A549 (cell line): ENCODE results near the gene ZBTB38. TPM values are rescaled to one million over a fixed set of nuclear protein-coding genes. Genes with fewer than 3 reads are reported as not detected.

Experiments used
- ATAC-seq, 2 experiments: fragments of 200-7000 bp in 1 of 2; fragments of >200 bp in 1 of 2; cut with Nextera tagmentation in 1 of 2; cut with Tn5 transposase in 1 of 2; 3 replicates each; pipeline versions ENCODE4 v1.8.0 to v1.9.1; 2018 to 2020; ENCODE audit warnings: mild to moderate bottlenecking in 1 of 2, moderate library complexity in 1 of 2
- CTCF ChIA-PET: fragments of 300-600 bp; sonication (Branson Sonifier 250); formaldehyde crosslinking; extraction: SDS; loops from one replicate; lab custom pipeline; 2021; ENCODE audit warnings: antibody characterized with exemption, inconsistent platforms; lab: Yijun Ruan, JAX
- POLR2A ChIA-PET: fragments of 350-600 bp; formaldehyde crosslinking; extraction: SDS; loops from one replicate; lab custom pipeline; 2021; ENCODE audit warnings: antibody characterized with exemption, inconsistent platforms; lab: Yijun Ruan, JAX
- DNase-seq, 2 experiments: peaks; one replicate each; pipeline versions ENCODE4 v3.0.0 to v3.0.0-alpha.2; 2011 to 2016; ENCODE audit warnings: low read depth in 1 of 2, low spot score in 1 of 2
- FAIRE-seq: peaks from 2 replicates; lab custom pipeline; 2011; peaks lifted over from hg19 to GRCh38; lab: Jason Lieb, UNC
- H3K27ac ChIP-seq, 2 experiments: fragments of >200 bp; sonication (Bioruptor Twin); formaldehyde crosslinking; 3 replicates each; pipeline ENCODE4 v1.5.1; 2016 to 2017
- H3K4me1 ChIP-seq: fragments of >200 bp; sonication (Bioruptor Twin); formaldehyde crosslinking; 3 replicates; pipeline ENCODE4 v1.6.1; 2016
- H3K4me2 ChIP-seq: fragments of >200 bp; sonication (Bioruptor Twin); formaldehyde crosslinking; 3 replicates; pipeline ENCODE4 v1.6.1; 2016
- H3K4me3 ChIP-seq: fragments of >200 bp; sonication (Bioruptor Twin); formaldehyde crosslinking; 3 replicates; pipeline ENCODE4 v1.5.1; 2016
- H3K9me3 ChIP-seq: fragments of >200 bp; sonication (Bioruptor Twin); formaldehyde crosslinking; 3 replicates; pipeline ENCODE4 v1.6.1; 2016
- BHLHE40 ChIP-seq: IDR thresholded peaks from 2 replicates; pipeline ENCODE4 v1.6.1; 2012; ENCODE audit warnings: low read depth, low read length, inconsistent platforms
- CBX2 ChIP-seq: fragments of 200-600 bp; sonication (generic); IDR thresholded peaks from 2 replicates; pipeline ENCODE4 v1.6.1; 2016; ENCODE audit warnings: low read depth, mild to moderate bottlenecking, borderline replicate concordance
- EHF ChIP-seq: fragments of 250-450 bp; sonication (Bioruptor Pico); IDR thresholded peaks from 2 replicates; pipeline ENCODE4 v1.5.0; 2020; ENCODE audit warnings: mild to moderate bottlenecking
- EHMT2 ChIP-seq: fragments of 200-600 bp; sonication (generic); IDR thresholded peaks from 2 replicates; pipeline ENCODE4 v1.6.1; 2016; ENCODE audit warnings: antibody characterized with exemption, low read depth, mild to moderate bottlenecking, moderate library complexity
- EP300 ChIP-seq, 2 experiments: fragments of >200 bp; sonication (Bioruptor Twin); formaldehyde crosslinking; IDR thresholded peaks; 2 replicates in 1 of 2; 3 replicates in 1 of 2; pipeline ENCODE4 v1.6.1; 2016 to 2017
- GATA3 ChIP-seq: IDR thresholded peaks from 2 replicates; pipeline ENCODE4 v1.6.1; 2012; ENCODE audit warnings: borderline replicate concordance
- HDAC2 ChIP-seq: fragments of 200-600 bp; sonication (generic); IDR thresholded peaks from 2 replicates; pipeline ENCODE4 v1.6.1; 2016
- HOXA7 ChIP-seq: fragments of 250-450 bp; sonication (Bioruptor Pico); IDR thresholded peaks from 2 replicates; pipeline ENCODE4 v1.5.0; 2020; ENCODE audit warnings: mild to moderate bottlenecking, moderate library complexity
- KDM5A ChIP-seq: fragments of 200-600 bp; sonication (generic); IDR thresholded peaks from 2 replicates; pipeline ENCODE4 v1.6.1; 2016; ENCODE audit warnings: antibody characterized with exemption, mild to moderate bottlenecking
- MYC ChIP-seq: IDR thresholded peaks from 2 replicates; pipeline ENCODE4 v1.6.1; 2012; ENCODE audit warnings: mild to moderate bottlenecking, inconsistent platforms, low read length, improper control_type of control experiment, borderline replicate concordance
- NPAS2 ChIP-seq: fragments of 250-450 bp; sonication (Bioruptor Pico); IDR thresholded peaks from 2 replicates; pipeline ENCODE4 v1.8.0; 2022; ENCODE audit warnings: mild to moderate bottlenecking, moderate library complexity, borderline replicate concordance
- POLR2A ChIP-seq: IDR thresholded peaks from 2 replicates; pipeline ENCODE4 v1.6.1; 2012; ENCODE audit warnings: mild to moderate bottlenecking, low read length
- POLR2AphosphoS2 ChIP-seq: conservative IDR thresholded peaks from 2 replicates; pipeline ENCODE4 v1.6.1; 2012; ENCODE audit warnings: low read length, improper control_type of control experiment, inconsistent platforms
- RAD21 ChIP-seq, 2 experiments: fragments of >200 bp in 1 of 2; sonication (Bioruptor Twin) in 1 of 2; formaldehyde crosslinking in 1 of 2; IDR thresholded peaks in 1 of 2; conservative IDR thresholded peaks in 1 of 2; 2 replicates in 1 of 2; 3 replicates in 1 of 2; pipeline ENCODE4 v1.6.1; 2012 to 2018; ENCODE audit warnings: inconsistent platforms in 1 of 2
- RFX5 ChIP-seq: fragments of 450-650 bp; IDR thresholded peaks from 2 replicates; pipeline ENCODE4 v1.7.1; 2014; ENCODE audit warnings: antibody characterized with exemption, mild to moderate bottlenecking, moderate library complexity
- RNF2 ChIP-seq: fragments of 200-600 bp; sonication (generic); IDR thresholded peaks from 2 replicates; pipeline ENCODE4 v1.6.1; 2016; ENCODE audit warnings: low read depth, mild to moderate bottlenecking, antibody characterized with exemption, moderate library complexity, borderline replicate concordance
- SMC3 ChIP-seq: fragments of >200 bp; sonication (Bioruptor Twin); formaldehyde crosslinking; IDR thresholded peaks from 3 replicates; pipeline ENCODE4 v1.6.1; 2018; ENCODE audit warnings: inconsistent platforms
- SREBF2 ChIP-seq: fragments of 450-650 bp; IDR thresholded peaks from 2 replicates; pipeline ENCODE4 v1.6.1; 2014; ENCODE audit warnings: mild to moderate bottlenecking, moderate library complexity
- TFCP2L1 ChIP-seq: fragments of 250-450 bp; sonication (Bioruptor Pico); IDR thresholded peaks from 2 replicates; pipeline ENCODE4 v1.5.0; 2021; ENCODE audit warnings: mild to moderate bottlenecking
- TP53 ChIP-seq: fragments of 250-450 bp; sonication (Bioruptor Pico); IDR thresholded peaks from 2 replicates; pipeline ENCODE4 v1.5.0; 2021; ENCODE audit warnings: mild to moderate bottlenecking, moderate library complexity
- ZFP36 ChIP-seq: fragments of 450-650 bp; IDR thresholded peaks from 2 replicates; pipeline ENCODE4 v1.6.1; 2014; ENCODE audit warnings: borderline replicate concordance; ENCODE audit not compliant: partially characterized antibody
- ZNF302 ChIP-seq: fragments of 250-450 bp; sonication (Bioruptor Pico); IDR thresholded peaks from 2 replicates; pipeline ENCODE4 v1.9.0; 2021; ENCODE audit warnings: inconsistent platforms, mild to moderate bottlenecking, moderate library complexity
- WGBS: methylation state at CpG from one replicate; pipeline ENCODE4 v1.1.6; 2017; ENCODE audit errors: missing lambda C conversion rate; 5-methylcytosine and 5-hydroxymethylcytosine counted together
- polyA plus RNA-seq, 4 experiments: library from polyadenylated mRNA; depleted of rRNA in 3 of 4; stranded (reverse); fragments of >200 nt; fragmentation: RNase III in 1 of 4; extraction: RNeasy Plus Mini Kit Qiagen cat#74134 plus additional on column Dnase treatment in 1 of 4; gene quantifications; 2 replicates in 3 of 4; 3 replicates in 1 of 4; pipeline ENCODE4 v1.2.3, GENCODE V29; 2011 to 2017
- TF ChIP-seq, protein P1 (sequence below): fragments of >200 bp; sonication (Bioruptor Twin); formaldehyde crosslinking; IDR thresholded peaks from 3 replicates; pipeline ENCODE4 v1.5.1; 2016
- TF ChIP-seq, protein P2 (sequence below): fragments of 250-450 bp; sonication (Bioruptor Pico); IDR thresholded peaks from 2 replicates; pipeline ENCODE4 v1.5.0; 2021; ENCODE audit warnings: mild to moderate bottlenecking, moderate library complexity, borderline replicate concordance

ZBTB38 gene
- polyA plus RNA-seq, 2 of the 4 experiments (the other 2 are of a cell fraction), result 72.0 to 110 TPM

GRCh38 chr3:141360888-141361598, 7.3 kb upstream of the ZBTB38 start (continued):
- TF ChIP-seq TP53 (CRISPR knock-in tag) (no peak), RNF2 (no peak), ZFP36 (peak; percentile 90), MYC (no peak), POLR2AphosphoS2 (no peak), ZNF302 (no peak), GATA3 (peak; percentile 98)
- TF ChIP-seq, protein P1, sequence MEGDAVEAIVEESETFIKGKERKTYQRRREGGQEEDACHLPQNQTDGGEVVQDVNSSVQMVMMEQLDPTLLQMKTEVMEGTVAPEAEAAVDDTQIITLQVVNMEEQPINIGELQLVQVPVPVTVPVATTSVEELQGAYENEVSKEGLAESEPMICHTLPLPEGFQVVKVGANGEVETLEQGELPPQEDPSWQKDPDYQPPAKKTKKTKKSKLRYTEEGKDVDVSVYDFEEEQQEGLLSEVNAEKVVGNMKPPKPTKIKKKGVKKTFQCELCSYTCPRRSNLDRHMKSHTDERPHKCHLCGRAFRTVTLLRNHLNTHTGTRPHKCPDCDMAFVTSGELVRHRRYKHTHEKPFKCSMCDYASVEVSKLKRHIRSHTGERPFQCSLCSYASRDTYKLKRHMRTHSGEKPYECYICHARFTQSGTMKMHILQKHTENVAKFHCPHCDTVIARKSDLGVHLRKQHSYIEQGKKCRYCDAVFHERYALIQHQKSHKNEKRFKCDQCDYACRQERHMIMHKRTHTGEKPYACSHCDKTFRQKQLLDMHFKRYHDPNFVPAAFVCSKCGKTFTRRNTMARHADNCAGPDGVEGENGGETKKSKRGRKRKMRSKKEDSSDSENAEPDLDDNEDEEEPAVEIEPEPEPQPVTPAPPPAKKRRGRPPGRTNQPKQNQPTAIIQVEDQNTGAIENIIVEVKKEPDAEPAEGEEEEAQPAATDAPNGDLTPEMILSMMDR, result peak; percentile 92

- peak overlapping the region; percentile 89 to 100 for H3K27ac ChIP-seq
- H3K4me1 ChIP-seq, result peaks cover 47% of the 10 kb centered on the region
- no peak overlapping the region for H3K4me2 ChIP-seq
- WGBS, result 89% methylated on average over 1 of the region's 1 CpG
- CTCF ChIA-PET, result interaction anchor here (0.9 to 4.5 kb wide), 6 partner anchors 28 to 90 kb away, joined by 3 to 36 read pairs (median 12); no protein-coding TSS in a partner anchor
- FAIRE-seq (no peak), ATAC-seq (no peak), DNase-seq (no peak)
- TF ChIP-seq POLR2A (no peak), MYC (no peak), CBX2 (no peak), EHMT2 (no peak), NPAS2 (no peak), HDAC2 (no peak), EHF (CRISPR knock-in tag) (no peak), TFCP2L1 (no peak), SREBF2 (no peak), EP300 (IDR thresholded peaks at IDR 0.05) (no peak), BHLHE40 (no peak), ZFP36 (no peak), HOXA7 (no peak), SMC3 (no peak), RFX5 (no peak), RAD21 (conservative IDR thresholded peaks at IDR 0.05 in 1 of 2, IDR thresholded peaks at IDR 0.05 in 1 of 2) (no peak), KDM5A (no peak)
- TF ChIP-seq, protein P2, sequence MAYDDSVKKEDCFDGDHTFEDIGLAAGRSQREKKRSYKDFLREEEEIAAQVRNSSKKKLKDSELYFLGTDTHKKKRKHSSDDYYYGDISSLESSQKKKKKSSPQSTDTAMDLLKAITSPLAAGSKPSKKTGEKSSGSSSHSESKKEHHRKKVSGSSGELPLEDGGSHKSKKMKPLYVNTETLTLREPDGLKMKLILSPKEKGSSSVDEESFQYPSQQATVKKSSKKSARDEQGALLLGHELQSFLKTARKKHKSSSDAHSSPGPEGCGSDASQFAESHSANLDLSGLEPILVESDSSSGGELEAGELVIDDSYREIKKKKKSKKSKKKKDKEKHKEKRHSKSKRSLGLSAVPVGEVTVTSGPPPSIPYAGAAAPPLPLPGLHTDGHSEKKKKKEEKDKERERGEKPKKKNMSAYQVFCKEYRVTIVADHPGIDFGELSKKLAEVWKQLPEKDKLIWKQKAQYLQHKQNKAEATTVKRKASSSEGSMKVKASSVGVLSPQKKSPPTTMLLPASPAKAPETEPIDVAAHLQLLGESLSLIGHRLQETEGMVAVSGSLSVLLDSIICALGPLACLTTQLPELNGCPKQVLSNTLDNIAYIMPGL (CRISPR knock-in tag), result no peak
- TF ChIP-seq, protein P1, result no peak
- no peak overlapping the region for H3K4me3 ChIP-seq
- POLR2A ChIA-PET, result no interaction called here
- peaks cover 16% of the 10 kb centered on the region; the same call in 2 of the 3 replicates for H3K9me3 ChIP-seq
Measured at GRCh38 chr3:141362736-141363135, 5.6 kb upstream of the ZBTB38 start.
